HUES6 (cell line): ENCODE measurements around the gene GNMT.

Experiments used
- H3K27ac ChIP-seq: 2 replicates; pipeline ENCODE4 v1.7.0; 2013; ENCODE audit warnings: low read depth, mild to moderate bottlenecking, low read length, inconsistent platforms
- H3K27me3 ChIP-seq: 2 replicates; pipeline ENCODE4 v1.6.1; 2013; ENCODE audit warnings: low read length; ENCODE audit not compliant: control insufficient read depth, insufficient read depth
- H3K36me3 ChIP-seq: 2 replicates; pipeline ENCODE4 v1.6.1; 2013; ENCODE audit warnings: low read length; ENCODE audit not compliant: control insufficient read depth, insufficient read depth
- H3K4me1 ChIP-seq: 2 replicates; pipeline ENCODE4 v1.6.1; 2013; ENCODE audit warnings: low read length; ENCODE audit not compliant: control insufficient read depth, insufficient read depth
- H3K4me3 ChIP-seq: 2 replicates; pipeline ENCODE4 v1.5.1; 2013; ENCODE audit warnings: low read depth, low read length
- H3K9ac ChIP-seq: one replicate; pipeline ENCODE4 v1.6.1; 2013; ENCODE audit warnings: mild to moderate bottlenecking, low read length
- H3K9me3 ChIP-seq: 2 replicates; pipeline ENCODE4 v1.6.1; 2013; ENCODE audit warnings: low read depth, low read length; ENCODE audit not compliant: control insufficient read depth, insufficient read depth

GNMT gene

GRCh38 chr6:42978839-42979522 lies 18.4 kb downstream of the GNMT start, which contains the start of gene PEX6:
Gene PEX6, minus strand, starts transcription at chr6:42979181. Its CDS starts 31 bp downstream, at chr6:42979150.
- Histone ChIP-seq H3K4me3 (peak within 1 kb of the TSS; percentile 73), H3K9ac (peak within 1 kb of the TSS; percentile 70), H3K27me3 (no peaks in the 10 kb centered on the region), H3K4me1 (peaks cover 5% of the 10 kb centered on the region; the same call in 1 of the 2 replicates), H3K27ac (peak within 1 kb of the TSS; percentile 71; the same call in 1 of the 2 replicates), H3K36me3 (no peaks in the 10 kb centered on the region), H3K9me3 (no peaks in the 10 kb centered on the region)

GRCh38 chr6:42979523-42980177 lies 19.1 kb downstream of the GNMT start:
- H3K9ac ChIP-seq: peak overlapping the region; percentile 70
- peak overlapping the region; percentile 73 for H3K4me3 ChIP-seq
- no peaks in the 10 kb centered on the region for H3K27me3 ChIP-seq
- H3K4me1 ChIP-seq: peaks cover 5% of the 10 kb centered on the region; the same call in 1 of the 2 replicates
- peak overlapping the region; percentile 36; the same call in 1 of the 2 replicates for H3K27ac ChIP-seq
- no peaks in the 10 kb centered on the region for H3K36me3 ChIP-seq
- no peaks in the 10 kb centered on the region for H3K9me3 ChIP-seq

DNA sequence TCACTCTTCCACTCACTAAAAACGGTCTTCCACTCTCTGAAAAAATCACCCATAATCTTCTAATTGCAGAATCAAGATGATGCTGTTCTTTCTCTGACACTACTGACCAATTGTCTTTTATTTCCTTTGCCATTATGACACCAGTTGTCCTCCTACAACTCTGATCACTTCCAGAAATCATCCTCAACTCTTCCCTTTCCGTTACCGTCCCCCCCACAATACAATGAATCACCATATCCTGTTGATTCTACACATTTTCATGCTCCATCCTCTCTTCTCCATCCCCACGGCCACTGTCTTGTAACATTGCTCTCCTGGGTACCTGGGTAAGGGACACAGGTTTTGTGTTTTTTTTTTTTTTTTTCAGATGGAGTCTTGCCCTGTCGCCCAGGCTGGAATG lies 21.3 kb downstream of the GNMT start:
- H3K27me3 ChIP-seq: no peaks in the 10 kb centered on the region
- no peaks in the 10 kb centered on the region for H3K36me3 ChIP-seq
- H3K4me1 ChIP-seq: peaks cover 8% of the 10 kb centered on the region
- H3K9ac ChIP-seq: no peak overlapping the region
- H3K27ac ChIP-seq: no peak overlapping the region
- no peaks in the 10 kb centered on the region for H3K9me3 ChIP-seq
- H3K4me3 ChIP-seq: no peak overlapping the region

DNA sequence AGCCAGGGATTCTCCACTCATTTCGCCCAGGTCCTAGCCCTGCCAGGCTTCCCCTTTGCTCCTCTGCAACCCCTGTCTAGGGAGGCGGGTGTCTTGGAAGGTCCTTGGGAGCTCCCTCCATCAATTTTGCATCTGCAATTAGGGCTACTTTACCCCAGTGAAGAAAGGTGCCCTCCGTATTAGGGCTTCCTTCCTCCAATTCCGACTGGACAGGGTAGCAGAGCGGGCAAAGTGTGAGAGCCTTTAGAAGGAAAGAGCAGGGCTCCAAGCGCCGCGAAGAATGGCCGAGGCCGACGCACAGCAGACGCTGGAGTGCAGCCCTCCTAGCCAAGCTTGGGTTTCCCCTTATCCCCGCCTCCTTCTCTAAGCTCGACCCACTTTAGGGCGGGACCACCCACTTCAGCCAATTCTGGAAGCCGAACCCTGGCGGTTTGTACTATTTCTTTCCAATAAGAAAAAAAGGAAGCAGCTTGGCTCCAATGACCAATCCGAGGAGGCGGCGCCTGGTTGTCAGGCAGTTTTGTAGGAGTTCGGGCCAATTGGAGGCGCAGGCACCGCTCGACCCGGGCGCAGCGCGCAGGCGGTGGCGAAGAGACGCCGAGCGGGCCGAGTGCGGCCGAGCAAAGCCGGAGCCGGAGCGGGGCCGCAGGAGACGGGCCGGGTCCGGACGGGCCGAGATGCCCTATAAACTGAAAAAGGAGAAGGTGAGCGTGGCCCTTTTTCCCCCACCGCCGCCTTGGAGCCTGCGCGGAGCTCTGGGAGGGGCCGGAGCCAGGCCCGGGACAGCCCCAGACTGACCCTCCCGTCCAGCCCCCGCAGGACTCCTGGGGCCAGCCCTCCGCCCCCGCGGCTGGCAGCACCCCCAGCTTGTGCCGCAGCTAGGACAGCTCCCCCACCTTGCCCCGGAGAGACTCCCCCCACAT lies 23.7 kb downstream of the GNMT start, which contains the start of gene PPP2R5D:
PPP2R5D (plus strand) TSS at position 570 of the 923 bp plus-strand sequence; CDS start at position 678, 108 bp downstream.
- peak within 1 kb of the TSS; percentile 73 for H3K4me3 ChIP-seq
- peaks cover 8% of the 10 kb centered on the region for H3K4me1 ChIP-seq
- no peaks in the 10 kb centered on the region for H3K9me3 ChIP-seq
- H3K27me3 ChIP-seq: no peaks in the 10 kb centered on the region
- H3K36me3 ChIP-seq: peaks cover 5% of the 10 kb centered on the region; the same call in 1 of the 2 replicates
- peak within 1 kb of the TSS; percentile 68 for H3K9ac ChIP-seq
- peak within 1 kb of the TSS; percentile 5; the same call in 1 of the 2 replicates for H3K27ac ChIP-seq

GRCh38 chr6:42984924-42985475 lies 24.4 kb downstream of the GNMT start:
- Histone ChIP-seq H3K9me3 (no peaks in the 10 kb centered on the region), H3K4me3 (peak overlapping the region; percentile 73), H3K27me3 (no peaks in the 10 kb centered on the region), H3K9ac (peak overlapping the region; percentile 64), H3K4me1 (peaks cover 3% of the 10 kb centered on the region; the same call in 1 of the 2 replicates), H3K27ac (no peak overlapping the region), H3K36me3 (peaks cover 12% of the 10 kb centered on the region)

DNA sequence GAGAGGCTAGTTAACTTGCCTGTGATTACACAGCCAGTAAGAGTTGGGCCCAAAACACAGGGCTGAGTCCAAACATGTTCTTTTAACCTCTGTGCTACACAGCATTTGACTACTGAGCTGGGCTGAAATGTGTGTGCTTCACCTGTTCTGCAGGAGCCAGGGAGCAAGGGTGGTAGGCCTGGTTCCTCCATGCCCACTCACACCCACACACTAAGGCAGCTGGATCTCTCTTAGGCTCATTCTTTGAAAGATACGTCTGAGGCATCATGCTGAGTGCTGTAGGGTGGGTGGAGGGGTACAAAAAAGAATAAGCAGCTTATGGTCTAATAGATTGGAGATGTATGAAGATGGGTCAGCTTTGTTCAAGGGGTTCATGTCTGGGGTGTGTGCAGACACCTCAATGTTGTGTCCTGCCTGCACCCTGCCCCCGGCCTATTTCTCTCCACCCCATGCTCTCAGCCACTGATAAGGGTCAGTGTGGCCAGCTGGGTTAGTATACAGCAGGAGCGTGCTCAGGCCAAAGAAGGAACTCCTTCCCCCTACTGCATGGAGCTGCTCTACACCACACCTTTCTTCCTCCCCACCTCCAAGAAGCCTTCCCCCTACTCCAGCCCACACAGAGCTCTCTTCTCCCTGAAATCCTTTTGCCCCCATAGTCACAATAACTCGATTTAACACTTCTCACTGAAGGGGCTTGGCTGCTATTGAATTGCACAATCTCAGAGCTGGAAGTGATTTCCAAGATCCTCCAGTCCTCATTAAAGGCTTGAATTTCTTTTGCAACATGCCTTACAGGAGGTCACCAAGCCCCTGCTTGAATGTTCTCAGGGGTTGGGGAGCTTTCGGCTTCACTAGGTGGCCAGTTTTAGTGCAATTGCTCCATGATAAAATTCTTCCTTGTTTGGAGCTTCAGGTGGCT lies 27.2 kb downstream of the GNMT start:
- no peak overlapping the region for H3K27ac ChIP-seq
- no peaks in the 10 kb centered on the region for H3K9me3 ChIP-seq
- H3K27me3 ChIP-seq: no peaks in the 10 kb centered on the region
- H3K4me1 ChIP-seq: peaks cover 3% of the 10 kb centered on the region; the same call in 1 of the 2 replicates
- H3K9ac ChIP-seq: no peak overlapping the region
- H3K4me3 ChIP-seq: no peak overlapping the region
- H3K36me3 ChIP-seq: peaks cover 28% of the 10 kb centered on the region

DNA sequence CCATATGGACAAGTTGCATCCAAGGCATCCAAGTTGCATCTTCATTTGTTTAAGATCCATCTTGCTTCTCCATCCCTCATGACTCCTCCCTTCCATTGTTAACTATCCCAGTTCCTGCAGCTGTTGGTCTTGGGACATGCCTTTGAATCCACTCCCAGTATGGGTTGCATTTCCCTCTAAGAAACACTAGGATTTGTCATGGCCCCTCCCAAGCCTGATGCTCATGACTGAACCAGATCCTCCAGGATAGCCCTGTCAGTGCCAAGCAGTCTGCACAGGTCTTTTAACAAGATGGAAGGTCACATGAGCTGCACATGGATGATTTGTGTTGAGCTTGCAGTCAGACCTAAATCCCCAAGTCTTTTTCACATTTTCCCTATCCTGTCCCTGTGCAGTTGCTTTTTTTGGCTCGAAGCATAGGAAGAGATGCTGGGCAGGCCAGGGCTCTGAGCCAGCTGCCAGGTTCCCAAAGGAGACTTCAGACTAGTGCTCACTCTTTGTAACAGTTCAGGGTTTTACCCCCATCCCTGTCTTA lies 28.0 kb downstream of the GNMT start:
- no peak overlapping the region for H3K4me3 ChIP-seq
- H3K36me3 ChIP-seq: peaks cover 28% of the 10 kb centered on the region
- no peaks in the 10 kb centered on the region for H3K27me3 ChIP-seq
- no peaks in the 10 kb centered on the region for H3K9me3 ChIP-seq
- H3K27ac ChIP-seq: no peak overlapping the region
- H3K9ac ChIP-seq: no peak overlapping the region
- peaks cover 3% of the 10 kb centered on the region; the same call in 1 of the 2 replicates for H3K4me1 ChIP-seq

GRCh38 chr6:42989923-42990322 lies 29.4 kb downstream of the GNMT start:
- peaks cover 28% of the 10 kb centered on the region for H3K36me3 ChIP-seq

GRCh38 chr6:42993445-42993844 lies 32.9 kb downstream of the GNMT start:
- no peak overlapping the region for H3K27ac ChIP-seq
- H3K27me3 ChIP-seq: no peaks in the 10 kb centered on the region
- no peaks in the 10 kb centered on the region for H3K9me3 ChIP-seq
- H3K4me3 ChIP-seq: no peak overlapping the region
- peaks cover 28% of the 10 kb centered on the region for H3K36me3 ChIP-seq
- no peak overlapping the region for H3K9ac ChIP-seq
- no peaks in the 10 kb centered on the region for H3K4me1 ChIP-seq

More at GRCh38 chr6:42989923-42990322, 29.4 kb downstream of the GNMT start:
- H3K4me1 ChIP-seq: peaks cover 3% of the 10 kb centered on the region; the same call in 1 of the 2 replicates
- H3K27ac ChIP-seq: no peak overlapping the region
- H3K27me3 ChIP-seq: no peaks in the 10 kb centered on the region
- no peaks in the 10 kb centered on the region for H3K9me3 ChIP-seq
- H3K4me3 ChIP-seq: no peak overlapping the region
- no peak overlapping the region for H3K9ac ChIP-seq
